Astrocyte (in vitro differentiated cells and primary cell): Measurements from ENCODE around the gene OR2A25.

ENCODE experiments used
- EZH2 ChIP-seq: IDR thresholded peaks from 2 replicates; pipeline ENCODE4 v1.6.1; 2012; ENCODE audit warnings: mild to moderate bottlenecking, low read length, inconsistent platforms; ENCODE audit not compliant: insufficient read depth
- TF ChIP-seq, protein P1 (sequence below): IDR thresholded peaks from 2 replicates; pipeline ENCODE4 v1.5.1; 2011; ENCODE audit warnings: low read depth, mild to moderate bottlenecking, inconsistent platforms, low read length, moderate library complexity; ENCODE audit not compliant: insufficient read depth

DNA sequence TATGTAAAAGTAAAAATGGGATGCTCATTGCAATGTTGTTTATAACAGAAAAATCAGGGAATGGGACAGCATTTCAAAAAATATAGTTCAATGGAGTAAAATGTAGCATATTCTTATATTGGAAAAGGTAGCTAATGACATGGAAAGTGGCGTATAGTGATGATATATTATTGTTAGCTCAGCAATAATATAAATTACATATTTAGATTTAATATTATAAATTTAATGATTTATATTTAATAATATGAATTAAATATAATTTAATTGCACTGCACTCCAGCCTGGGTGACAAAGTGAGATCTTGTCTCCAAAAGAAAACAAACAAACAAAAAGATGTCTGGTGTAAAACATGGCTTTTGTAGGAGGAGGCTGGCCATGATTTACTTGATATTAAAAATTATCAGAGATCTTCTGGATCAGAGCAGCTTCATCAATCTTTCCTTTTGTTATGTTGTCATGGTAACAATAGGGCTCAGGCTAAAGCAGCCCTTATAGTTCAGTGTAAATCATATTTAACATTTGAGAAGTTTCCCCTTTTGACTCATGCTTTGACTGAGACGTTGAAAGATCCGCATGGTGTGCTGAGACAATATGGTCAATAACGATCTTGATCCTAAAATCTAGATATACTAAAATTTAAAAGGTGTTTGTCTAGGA is 46.3 kb upstream of the OR2A25 start:
- TF ChIP-seq, protein P1, sequence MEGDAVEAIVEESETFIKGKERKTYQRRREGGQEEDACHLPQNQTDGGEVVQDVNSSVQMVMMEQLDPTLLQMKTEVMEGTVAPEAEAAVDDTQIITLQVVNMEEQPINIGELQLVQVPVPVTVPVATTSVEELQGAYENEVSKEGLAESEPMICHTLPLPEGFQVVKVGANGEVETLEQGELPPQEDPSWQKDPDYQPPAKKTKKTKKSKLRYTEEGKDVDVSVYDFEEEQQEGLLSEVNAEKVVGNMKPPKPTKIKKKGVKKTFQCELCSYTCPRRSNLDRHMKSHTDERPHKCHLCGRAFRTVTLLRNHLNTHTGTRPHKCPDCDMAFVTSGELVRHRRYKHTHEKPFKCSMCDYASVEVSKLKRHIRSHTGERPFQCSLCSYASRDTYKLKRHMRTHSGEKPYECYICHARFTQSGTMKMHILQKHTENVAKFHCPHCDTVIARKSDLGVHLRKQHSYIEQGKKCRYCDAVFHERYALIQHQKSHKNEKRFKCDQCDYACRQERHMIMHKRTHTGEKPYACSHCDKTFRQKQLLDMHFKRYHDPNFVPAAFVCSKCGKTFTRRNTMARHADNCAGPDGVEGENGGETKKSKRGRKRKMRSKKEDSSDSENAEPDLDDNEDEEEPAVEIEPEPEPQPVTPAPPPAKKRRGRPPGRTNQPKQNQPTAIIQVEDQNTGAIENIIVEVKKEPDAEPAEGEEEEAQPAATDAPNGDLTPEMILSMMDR: no peak
- TF ChIP-seq EZH2: no peak
